A549 (cell line): ENCODE measurements around the gene ZNF830. TPM values are rescaled to one million over a fixed set of nuclear protein-coding genes. Genes with fewer than 3 reads are reported as not detected.

ENCODE experiments used
- ATAC-seq, 2 experiments: fragments of 200-7000 bp in 1 of 2; fragments of >200 bp in 1 of 2; cut with Nextera tagmentation in 1 of 2; cut with Tn5 transposase in 1 of 2; 3 replicates each; pipeline versions ENCODE4 v1.8.0 to v1.9.1; 2018 to 2020; ENCODE audit warnings: mild to moderate bottlenecking in 1 of 2, moderate library complexity in 1 of 2
- CTCF ChIA-PET: fragments of 300-600 bp; sonication (Branson Sonifier 250); formaldehyde crosslinking; extraction: SDS; loops from one replicate; lab custom pipeline; 2021; ENCODE audit warnings: antibody characterized with exemption, inconsistent platforms; lab: Yijun Ruan, JAX
- POLR2A ChIA-PET: fragments of 350-600 bp; formaldehyde crosslinking; extraction: SDS; loops from one replicate; lab custom pipeline; 2021; ENCODE audit warnings: antibody characterized with exemption, inconsistent platforms; lab: Yijun Ruan, JAX
- DNase-seq, 2 experiments: peaks; one replicate each; pipeline versions ENCODE4 v3.0.0 to v3.0.0-alpha.2; 2011 to 2016; ENCODE audit warnings: low read depth in 1 of 2, low spot score in 1 of 2
- FAIRE-seq: peaks from 2 replicates; lab custom pipeline; 2011; peaks lifted over from hg19 to GRCh38; lab: Jason Lieb, UNC
- H3K27ac ChIP-seq, 2 experiments: fragments of >200 bp; sonication (Bioruptor Twin); formaldehyde crosslinking; 3 replicates each; pipeline ENCODE4 v1.5.1; 2016 to 2017
- H3K4me1 ChIP-seq: fragments of >200 bp; sonication (Bioruptor Twin); formaldehyde crosslinking; 3 replicates; pipeline ENCODE4 v1.6.1; 2016
- H3K4me2 ChIP-seq: fragments of >200 bp; sonication (Bioruptor Twin); formaldehyde crosslinking; 3 replicates; pipeline ENCODE4 v1.6.1; 2016
- H3K4me3 ChIP-seq: fragments of >200 bp; sonication (Bioruptor Twin); formaldehyde crosslinking; 3 replicates; pipeline ENCODE4 v1.5.1; 2016
- H3K9me3 ChIP-seq: fragments of >200 bp; sonication (Bioruptor Twin); formaldehyde crosslinking; 3 replicates; pipeline ENCODE4 v1.6.1; 2016
- CBX8 ChIP-seq: fragments of 200-600 bp; sonication (generic); IDR thresholded peaks from 2 replicates; pipeline ENCODE4 v1.6.1; 2016
- EHF ChIP-seq: fragments of 250-450 bp; sonication (Bioruptor Pico); IDR thresholded peaks from 2 replicates; pipeline ENCODE4 v1.5.0; 2020; ENCODE audit warnings: mild to moderate bottlenecking
- EHMT2 ChIP-seq: fragments of 200-600 bp; sonication (generic); IDR thresholded peaks from 2 replicates; pipeline ENCODE4 v1.6.1; 2016; ENCODE audit warnings: antibody characterized with exemption, low read depth, mild to moderate bottlenecking, moderate library complexity
- FOSL2 ChIP-seq, 2 experiments: fragments of 450-650 bp in 1 of 2; fragments of >200 bp in 1 of 2; sonication (Bioruptor Twin) in 1 of 2; formaldehyde crosslinking; IDR thresholded peaks; 2 replicates each; pipeline versions ENCODE4 v1.5.0 to v1.6.1; 2016 to 2020; ENCODE audit warnings: mild to moderate bottlenecking in 1 of 2, moderate library complexity in 1 of 2
- HES2 ChIP-seq: fragments of >200 bp; sonication (Bioruptor Twin); formaldehyde crosslinking; IDR thresholded peaks from 2 replicates; pipeline ENCODE4 v1.6.1; 2016
- HEYL ChIP-seq: fragments of 250-450 bp; sonication (Bioruptor Pico); IDR thresholded peaks from 2 replicates; pipeline ENCODE4 v1.8.0; 2021; ENCODE audit warnings: mild to moderate bottlenecking, moderate library complexity
- HMGXB4 ChIP-seq: fragments of 250-450 bp; sonication (Bioruptor Pico); IDR thresholded peaks from 2 replicates; pipeline ENCODE4 v1.5.0; 2021; ENCODE audit warnings: mild to moderate bottlenecking, moderate library complexity, borderline replicate concordance
- HOXA7 ChIP-seq: fragments of 250-450 bp; sonication (Bioruptor Pico); IDR thresholded peaks from 2 replicates; pipeline ENCODE4 v1.5.0; 2020; ENCODE audit warnings: mild to moderate bottlenecking, moderate library complexity
- JUNB ChIP-seq: fragments of >200 bp; sonication (Bioruptor Twin); formaldehyde crosslinking; IDR thresholded peaks from 2 replicates; pipeline ENCODE4 v1.6.1; 2016
- MAX ChIP-seq: IDR thresholded peaks from 2 replicates; pipeline ENCODE4 v1.6.1; 2012
- MAZ ChIP-seq: fragments of 150-350 bp; IDR thresholded peaks from 2 replicates; pipeline ENCODE4 v1.6.1; 2014; ENCODE audit warnings: antibody characterized with exemption, low read depth, low read length, borderline replicate concordance
- MYC ChIP-seq: IDR thresholded peaks from 2 replicates; pipeline ENCODE4 v1.6.1; 2012; ENCODE audit warnings: mild to moderate bottlenecking, inconsistent platforms, low read length, improper control_type of control experiment, borderline replicate concordance
- NFE2L2 ChIP-seq: fragments of 150-350 bp; conservative IDR thresholded peaks from 2 replicates; pipeline ENCODE4 v1.6.1; 2014; ENCODE audit warnings: low read length
- PBX3 ChIP-seq: IDR thresholded peaks from 2 replicates; pipeline ENCODE4 v1.6.1; 2012
- POLR2A ChIP-seq: IDR thresholded peaks from 2 replicates; pipeline ENCODE4 v1.6.1; 2012; ENCODE audit warnings: mild to moderate bottlenecking, low read length
- SREBF2 ChIP-seq: fragments of 450-650 bp; IDR thresholded peaks from 2 replicates; pipeline ENCODE4 v1.6.1; 2014; ENCODE audit warnings: mild to moderate bottlenecking, moderate library complexity
- TFCP2L1 ChIP-seq: fragments of 250-450 bp; sonication (Bioruptor Pico); IDR thresholded peaks from 2 replicates; pipeline ENCODE4 v1.5.0; 2021; ENCODE audit warnings: mild to moderate bottlenecking
- USF2 ChIP-seq: fragments of 450-650 bp; IDR thresholded peaks from 2 replicates; pipeline ENCODE4 v1.6.1; 2014; ENCODE audit warnings: antibody characterized with exemption
- ZC3H11A ChIP-seq: fragments of 450-650 bp; IDR thresholded peaks from 2 replicates; pipeline ENCODE4 v1.6.1; 2014; ENCODE audit warnings: antibody characterized with exemption, mild to moderate bottlenecking
- ZFP36 ChIP-seq: fragments of 450-650 bp; IDR thresholded peaks from 2 replicates; pipeline ENCODE4 v1.6.1; 2014; ENCODE audit warnings: borderline replicate concordance; ENCODE audit not compliant: partially characterized antibody
- ZNF302 ChIP-seq: fragments of 250-450 bp; sonication (Bioruptor Pico); IDR thresholded peaks from 2 replicates; pipeline ENCODE4 v1.9.0; 2021; ENCODE audit warnings: inconsistent platforms, mild to moderate bottlenecking, moderate library complexity
- WGBS: methylation state at CpG from one replicate; pipeline ENCODE4 v1.1.6; 2017; ENCODE audit errors: missing lambda C conversion rate; 5-methylcytosine and 5-hydroxymethylcytosine counted together
- polyA plus RNA-seq, 4 experiments: library from polyadenylated mRNA; depleted of rRNA in 3 of 4; stranded (reverse); fragments of >200 nt; fragmentation: RNase III in 1 of 4; extraction: RNeasy Plus Mini Kit Qiagen cat#74134 plus additional on column Dnase treatment in 1 of 4; gene quantifications; 2 replicates in 3 of 4; 3 replicates in 1 of 4; pipeline ENCODE4 v1.2.3, GENCODE V29; 2011 to 2017

Gene ZNF830
- polyA plus RNA-seq, 2 of the 4 experiments (the other 2 are of a cell fraction) = 20.0 to 21.2 TPM

GRCh38 chr17:35006345-35006744 is 45.0 kb downstream of the ZNF830 start:
- POLR2A ChIA-PET = no interaction called here
- H3K4me1 ChIP-seq = 0 out of 3 replicates have a peak, but pooled peaks cover under 1% of the 10 kb centered on the region
- WGBS = 84% methylated on average over 4 of the region's 4 CpGs
- H3K4me3 ChIP-seq = no peak overlapping the region
- no peak overlapping the region for H3K4me2 ChIP-seq
- H3K9me3 ChIP-seq = no peaks in the 10 kb centered on the region
- CTCF ChIA-PET = interaction anchor here (0.7 to 3.6 kb wide), 5 partner anchors 13 to 113 kb away, joined by 3 to 17 read pairs (median 3); partner anchors contain the start of gene RAD51D
- H3K27ac ChIP-seq = no peak overlapping the region
- TF ChIP-seq ZFP36 = no peak
- no peak for TF ChIP-seq MAZ
- TF ChIP-seq ZNF302 (CRISPR knock-in tag) = no peak
- TF ChIP-seq SREBF2 = no peak
- no peak for TF ChIP-seq JUNB
- no peak for TF ChIP-seq ZC3H11A
- no peak for TF ChIP-seq POLR2A
- no peak for TF ChIP-seq FOSL2 (IDR thresholded peaks at IDR 0.05)
- no peak for TF ChIP-seq FOSL2 (CRISPR knock-in tag; IDR thresholded peaks at IDR 0.05)
- no peak for TF ChIP-seq NFE2L2
- no peak for TF ChIP-seq EHF (CRISPR knock-in tag)
- TF ChIP-seq USF2 = no peak
- no peak for TF ChIP-seq PBX3
- no peak for TF ChIP-seq TFCP2L1 (CRISPR knock-in tag)
- no peak for TF ChIP-seq MYC
- no peak for TF ChIP-seq MAX
- TF ChIP-seq EHMT2 = no peak
- TF ChIP-seq HMGXB4 (CRISPR knock-in tag) = no peak
- no peak for TF ChIP-seq CBX8
- no peak for TF ChIP-seq HOXA7 (CRISPR knock-in tag)
- TF ChIP-seq HEYL (CRISPR knock-in tag) = no peak
- ATAC-seq (no peak), FAIRE-seq (no peak), DNase-seq (no peak)

- H3K27ac ChIP-seq = no peak overlapping the region
- WGBS = 85% methylated on average over 1 of the region's 1 CpG
- H3K9me3 ChIP-seq = no peaks in the 10 kb centered on the region
- DNase-seq (no peak), FAIRE-seq (no peak), ATAC-seq (peak in 1 of 2 experiments; percentile 6; a peak in 2 of 6 replicates)
- ChIA-PET CTCF (interaction anchor here (1.0 to 6.7 kb wide), 4 partner anchors 8 to 112 kb away, joined by 3 to 62 read pairs (median 18); partner anchors contain the start of gene RAD51D), POLR2A (no interaction called here)
- no peak overlapping the region for H3K4me2 ChIP-seq
- TF ChIP-seq HES2 (no peak), MYC (no peak), MAX (no peak)
- no peak overlapping the region for H3K4me3 ChIP-seq
- H3K4me1 ChIP-seq = no peaks in the 10 kb centered on the region
These were observed 45.6 kb downstream of the ZNF830 start for GRCh38 chr17:35006961-35007360.
